ENCODE measurements around the gene WDR20. TPM values are rescaled to one million over a fixed set of nuclear protein-coding genes. Genes with fewer than 3 reads are reported as not detected.

Gene WDR20
- total and polyA plus RNA-seq, 2 donors from 2014 or later: 12.6 to 44.2 TPM

- Histone ChIP-seq H3K9me3 (ENCODE audit: control insufficient read depth in 2 of 3, insufficient read depth in 1 of 3, low read length in 3 of 3) (no peaks in the 10 kb centered on the region), H3K27me3 (ENCODE audit: control insufficient read depth, insufficient read depth, low read length) (no peaks in the 10 kb centered on the region), H3K27ac (ENCODE audit: low read depth in 2 of 2, low read length in 2 of 2) (no peak overlapping the region), H3K9ac (ENCODE audit: low read length in 3 of 3) (no peak overlapping the region), H3K4me1 (ENCODE audit: control insufficient read depth in 2 of 3, insufficient read depth in 2 of 3, low read depth in 1 of 3, low read length in 3 of 3) (peaks cover 0 to 6% (median 5%) of the 10 kb centered on the region in 3 donors), H3K4me3 (ENCODE audit: low read length in 3 of 3) (no peak overlapping the region), H3K36me3 (ENCODE audit: control insufficient read depth in 2 of 3, insufficient read depth in 3 of 3, low read length in 3 of 3) (peaks cover 0 to 5% (median 0%) of the 10 kb centered on the region in 3 donors)
- DNase-seq: no peak
- intact Hi-C loops (cut with DNase I): no loop called here
- FAIRE-seq: no peak
- no peak for TF ChIP-seq CTCF (IDR thresholded peaks at IDR 0.05; ENCODE audit: borderline replicate concordance, extremely low read depth, insufficient read depth)
These were observed 80.3 kb downstream of the WDR20 start for GRCh38 chr14:102220031-102220430.

GRCh38 chr14:102221026-102221425 lies 81.3 kb downstream of the WDR20 start:
- Histone ChIP-seq H3K27me3 (ENCODE audit: control insufficient read depth, insufficient read depth, low read length) (no peaks in the 10 kb centered on the region), H3K27ac (ENCODE audit: low read depth in 2 of 2, low read length in 2 of 2) (no peak overlapping the region), H3K4me1 (ENCODE audit: control insufficient read depth in 2 of 3, insufficient read depth in 2 of 3, low read depth in 1 of 3, low read length in 3 of 3) (peaks cover 0 to 5% (median 2%) of the 10 kb centered on the region in 3 donors), H3K36me3 (ENCODE audit: control insufficient read depth in 2 of 3, insufficient read depth in 3 of 3, low read length in 3 of 3) (peaks cover 0 to 5% (median 0%) of the 10 kb centered on the region in 3 donors), H3K9me3 (ENCODE audit: control insufficient read depth in 2 of 3, insufficient read depth in 1 of 3, low read length in 3 of 3) (no peaks in the 10 kb centered on the region), H3K4me3 (ENCODE audit: low read length in 3 of 3) (no peak overlapping the region), H3K9ac (ENCODE audit: low read length in 3 of 3) (no peak overlapping the region)
- peak in 1 of 5 donors; percentile 62 for DNase-seq
- TF ChIP-seq CTCF (IDR thresholded peaks at IDR 0.05; ENCODE audit: borderline replicate concordance, extremely low read depth, insufficient read depth): no peak
- no peak for FAIRE-seq
- intact Hi-C loops (cut with DNase I): no loop called here

GRCh38 chr14:102222009-102222575 lies 82.4 kb downstream of the WDR20 start:
- H3K9me3 ChIP-seq (ENCODE audit: control insufficient read depth in 2 of 3, insufficient read depth in 1 of 3, low read length in 3 of 3): no peaks in the 10 kb centered on the region
- H3K27me3 ChIP-seq (ENCODE audit: control insufficient read depth, insufficient read depth, low read length): no peaks in the 10 kb centered on the region
- intact Hi-C loops (cut with DNase I): no loop called here
- DNase-seq (peak in 1 of 5 donors; percentile 73), FAIRE-seq (no peak)
- H3K9ac ChIP-seq (ENCODE audit: low read length in 3 of 3): no peak overlapping the region
- H3K4me1 ChIP-seq (ENCODE audit: control insufficient read depth in 2 of 3, insufficient read depth in 2 of 3, low read depth in 1 of 3, low read length in 3 of 3): peaks cover 0 to 5% (median 2%) of the 10 kb centered on the region in 3 donors
- H3K4me3 ChIP-seq (ENCODE audit: low read length in 3 of 3): no peak overlapping the region
- H3K36me3 ChIP-seq (ENCODE audit: control insufficient read depth in 2 of 3, insufficient read depth in 3 of 3, low read length in 3 of 3): peaks cover 0 to 5% (median 0%) of the 10 kb centered on the region in 3 donors
- H3K27ac ChIP-seq (ENCODE audit: low read depth in 2 of 2, low read length in 2 of 2): no peak overlapping the region
- no peak for TF ChIP-seq CTCF (IDR thresholded peaks at IDR 0.05; ENCODE audit: borderline replicate concordance, extremely low read depth, insufficient read depth)

Measured in kidney (tissue), 14 donors.